SK-N-SH (cell line): Measurements from ENCODE around the gene MCM5.

ENCODE experiments used
- CTCF ChIP-seq: fragments of 200-600 bp; sonication (generic); IDR thresholded peaks from 2 replicates; pipeline ENCODE4 v1.6.1; 2017; ENCODE audit warnings: antibody characterized with exemption, mild to moderate bottlenecking, moderate library complexity
- POLR2AphosphoS5 ChIP-seq: IDR thresholded peaks from 2 replicates; pipeline ENCODE4 v1.6.1; 2012; ENCODE audit warnings: low read depth, low read length
- RCOR1 ChIP-seq: fragments of 150-350 bp; IDR thresholded peaks from 2 replicates; pipeline ENCODE4 v1.6.1; 2017; ENCODE audit warnings: antibody characterized with exemption, low read length
- SMC3 ChIP-seq: IDR thresholded peaks from 2 replicates; pipeline ENCODE4 v1.6.1; 2012; ENCODE audit warnings: low read depth, low read length, improper control_type of control experiment
- TAF1 ChIP-seq: IDR thresholded peaks from 2 replicates; pipeline ENCODE4 v1.6.1; 2012; ENCODE audit warnings: low read depth, mild to moderate bottlenecking, low read length, moderate library complexity, borderline replicate concordance
- TF ChIP-seq, protein P1 (sequence below): IDR thresholded peaks from 2 replicates; pipeline ENCODE4 v1.6.1; 2012; ENCODE audit warnings: mild to moderate bottlenecking, low read depth, low read length, moderate library complexity
- TF ChIP-seq, protein P2 (sequence below): IDR thresholded peaks from 2 replicates; pipeline ENCODE4 v1.4.0; 2012; ENCODE audit warnings: low read depth, borderline replicate concordance

GRCh38 chr22:35363566-35364086 lies 36.3 kb upstream of the MCM5 start:
- no peak for TF ChIP-seq CTCF
- no peak for TF ChIP-seq TAF1
- no peak for TF ChIP-seq SMC3
- TF ChIP-seq, protein P1, sequence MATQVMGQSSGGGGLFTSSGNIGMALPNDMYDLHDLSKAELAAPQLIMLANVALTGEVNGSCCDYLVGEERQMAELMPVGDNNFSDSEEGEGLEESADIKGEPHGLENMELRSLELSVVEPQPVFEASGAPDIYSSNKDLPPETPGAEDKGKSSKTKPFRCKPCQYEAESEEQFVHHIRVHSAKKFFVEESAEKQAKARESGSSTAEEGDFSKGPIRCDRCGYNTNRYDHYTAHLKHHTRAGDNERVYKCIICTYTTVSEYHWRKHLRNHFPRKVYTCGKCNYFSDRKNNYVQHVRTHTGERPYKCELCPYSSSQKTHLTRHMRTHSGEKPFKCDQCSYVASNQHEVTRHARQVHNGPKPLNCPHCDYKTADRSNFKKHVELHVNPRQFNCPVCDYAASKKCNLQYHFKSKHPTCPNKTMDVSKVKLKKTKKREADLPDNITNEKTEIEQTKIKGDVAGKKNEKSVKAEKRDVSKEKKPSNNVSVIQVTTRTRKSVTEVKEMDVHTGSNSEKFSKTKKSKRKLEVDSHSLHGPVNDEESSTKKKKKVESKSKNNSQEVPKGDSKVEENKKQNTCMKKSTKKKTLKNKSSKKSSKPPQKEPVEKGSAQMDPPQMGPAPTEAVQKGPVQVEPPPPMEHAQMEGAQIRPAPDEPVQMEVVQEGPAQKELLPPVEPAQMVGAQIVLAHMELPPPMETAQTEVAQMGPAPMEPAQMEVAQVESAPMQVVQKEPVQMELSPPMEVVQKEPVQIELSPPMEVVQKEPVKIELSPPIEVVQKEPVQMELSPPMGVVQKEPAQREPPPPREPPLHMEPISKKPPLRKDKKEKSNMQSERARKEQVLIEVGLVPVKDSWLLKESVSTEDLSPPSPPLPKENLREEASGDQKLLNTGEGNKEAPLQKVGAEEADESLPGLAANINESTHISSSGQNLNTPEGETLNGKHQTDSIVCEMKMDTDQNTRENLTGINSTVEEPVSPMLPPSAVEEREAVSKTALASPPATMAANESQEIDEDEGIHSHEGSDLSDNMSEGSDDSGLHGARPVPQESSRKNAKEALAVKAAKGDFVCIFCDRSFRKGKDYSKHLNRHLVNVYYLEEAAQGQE: no peak
- TF ChIP-seq POLR2AphosphoS5: no peak
- TF ChIP-seq RCOR1: no peak
- TF ChIP-seq, protein P2, sequence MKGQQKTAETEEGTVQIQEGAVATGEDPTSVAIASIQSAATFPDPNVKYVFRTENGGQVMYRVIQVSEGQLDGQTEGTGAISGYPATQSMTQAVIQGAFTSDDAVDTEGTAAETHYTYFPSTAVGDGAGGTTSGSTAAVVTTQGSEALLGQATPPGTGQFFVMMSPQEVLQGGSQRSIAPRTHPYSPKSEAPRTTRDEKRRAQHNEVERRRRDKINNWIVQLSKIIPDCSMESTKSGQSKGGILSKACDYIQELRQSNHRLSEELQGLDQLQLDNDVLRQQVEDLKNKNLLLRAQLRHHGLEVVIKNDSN: no peak
